ENCODE results near the gene IPO9.

IPO9 gene

GRCh38 chr1:201828820-201829774, at the start of gene IPO9:
IPO9 (plus strand) TSS chr1:201829157; CDS start chr1:201829210, 53 bp downstream.
- Histone ChIP-seq H3K36me3 (ENCODE audit: control insufficient read depth, insufficient read depth, low read length) (no peaks in the 10 kb centered on the region), H3K4me3 (ENCODE audit: low read length) (peak within 1 kb of the TSS; percentile 97), H3K9me3 (ENCODE audit: control insufficient read depth, insufficient read depth, low read length) (no peaks in the 10 kb centered on the region), H3K27ac (ENCODE audit: low read length) (no peak within 1 kb of the TSS), H3K27me3 (ENCODE audit: control insufficient read depth, insufficient read depth, low read length) (no peaks in the 10 kb centered on the region), H3K4me1 (ENCODE audit: control insufficient read depth, insufficient read depth, low read length) (peaks cover 2% of the 10 kb centered on the region; the same call in 1 of the 2 replicates)
- peak; percentile 86 for DNase-seq (ENCODE audit: low read depth, low spot score)
- no CpG with 5 or more reads among the region's 58 CpGs for WGBS (ENCODE audit: insufficient coverage, insufficient read length)

GRCh38 chr1:201779351-201779880, 49.5 kb upstream of the IPO9 start:
- Histone ChIP-seq H3K4me1 (ENCODE audit: control insufficient read depth, insufficient read depth, low read length) (no peaks in the 10 kb centered on the region), H3K27me3 (ENCODE audit: control insufficient read depth, insufficient read depth, low read length) (no peaks in the 10 kb centered on the region), H3K4me3 (ENCODE audit: low read length) (no peak overlapping the region), H3K36me3 (ENCODE audit: control insufficient read depth, insufficient read depth, low read length) (peaks cover 12% of the 10 kb centered on the region; the same call in 1 of the 2 replicates), H3K27ac (ENCODE audit: low read length) (no peak overlapping the region), H3K9me3 (ENCODE audit: control insufficient read depth, insufficient read depth, low read length) (no peaks in the 10 kb centered on the region)
- DNase-seq (ENCODE audit: low read depth, low spot score) = no peak
- no CpG with 5 or more reads among the region's 6 CpGs for WGBS (ENCODE audit: insufficient coverage, insufficient read length)

DNA sequence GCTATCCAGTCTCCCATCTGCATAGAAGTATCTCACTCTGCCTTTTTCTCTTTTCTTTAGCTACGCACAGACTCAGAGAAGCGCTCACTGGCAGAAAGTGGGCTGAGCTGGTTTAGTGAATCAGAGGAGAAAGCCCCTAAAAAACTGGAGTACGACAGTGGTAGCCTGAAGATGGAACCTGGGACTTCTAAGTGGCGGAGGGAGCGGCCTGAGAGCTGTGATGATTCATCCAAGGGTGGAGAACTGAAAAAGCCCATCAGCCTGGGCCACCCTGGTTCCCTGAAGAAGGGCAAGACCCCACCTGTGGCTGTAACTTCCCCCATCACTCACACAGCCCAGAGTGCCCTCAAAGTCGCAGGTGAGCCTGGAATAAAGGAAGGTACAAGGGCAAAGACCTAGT, 48.0 kb upstream of the IPO9 start:
- DNase-seq (ENCODE audit: low read depth, low spot score) = no peak
- no peaks in the 10 kb centered on the region for H3K4me1 ChIP-seq (ENCODE audit: control insufficient read depth, insufficient read depth, low read length)
- no peaks in the 10 kb centered on the region for H3K27me3 ChIP-seq (ENCODE audit: control insufficient read depth, insufficient read depth, low read length)
- no peaks in the 10 kb centered on the region for H3K9me3 ChIP-seq (ENCODE audit: control insufficient read depth, insufficient read depth, low read length)
- no CpG with 5 or more reads among the region's 6 CpGs for WGBS (ENCODE audit: insufficient coverage, insufficient read length)
- no peak overlapping the region for H3K4me3 ChIP-seq (ENCODE audit: low read length)
- no peak overlapping the region for H3K27ac ChIP-seq (ENCODE audit: low read length)
- H3K36me3 ChIP-seq (ENCODE audit: control insufficient read depth, insufficient read depth, low read length) = peaks cover 12% of the 10 kb centered on the region; the same call in 1 of the 2 replicates

DNA sequence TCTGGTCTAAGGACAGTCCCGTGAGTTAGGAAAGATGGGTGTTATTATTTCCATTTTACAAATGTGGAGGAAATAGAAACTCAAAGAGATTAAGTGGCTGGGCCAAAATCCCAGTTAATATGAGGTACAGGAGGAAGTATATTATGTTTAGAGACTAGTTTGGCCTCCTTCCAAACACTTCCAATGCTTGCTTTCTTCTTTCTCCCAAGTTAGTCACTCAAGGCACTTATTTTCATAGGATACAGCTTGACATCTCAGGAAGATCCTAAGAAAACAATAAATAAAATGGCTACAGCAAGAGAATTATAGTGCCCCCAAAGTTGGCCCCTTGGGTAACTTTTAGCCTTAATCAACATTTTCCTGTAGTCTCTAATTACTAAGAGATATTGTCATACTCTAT, 47.5 kb upstream of the IPO9 start:
- peaks cover 12% of the 10 kb centered on the region; the same call in 1 of the 2 replicates for H3K36me3 ChIP-seq (ENCODE audit: control insufficient read depth, insufficient read depth, low read length)
- no peak overlapping the region for H3K4me3 ChIP-seq (ENCODE audit: low read length)
- no peak for DNase-seq (ENCODE audit: low read depth, low spot score)
- no peaks in the 10 kb centered on the region for H3K4me1 ChIP-seq (ENCODE audit: control insufficient read depth, insufficient read depth, low read length)
- H3K27ac ChIP-seq (ENCODE audit: low read length) = no peak overlapping the region
- no peaks in the 10 kb centered on the region for H3K9me3 ChIP-seq (ENCODE audit: control insufficient read depth, insufficient read depth, low read length)
- WGBS (ENCODE audit: insufficient coverage, insufficient read length) = no CpG with 5 or more reads among the region's 1 CpG
- no peaks in the 10 kb centered on the region for H3K27me3 ChIP-seq (ENCODE audit: control insufficient read depth, insufficient read depth, low read length)

- H3K9me3 ChIP-seq (ENCODE audit: control insufficient read depth, insufficient read depth, low read length) = no peaks in the 10 kb centered on the region
- H3K4me1 ChIP-seq (ENCODE audit: control insufficient read depth, insufficient read depth, low read length) = no peaks in the 10 kb centered on the region
- H3K36me3 ChIP-seq (ENCODE audit: control insufficient read depth, insufficient read depth, low read length) = peaks cover 15% of the 10 kb centered on the region; the same call in 1 of the 2 replicates
- no CpG with 5 or more reads among the region's 12 CpGs for WGBS (ENCODE audit: insufficient coverage, insufficient read length)
- no peak for DNase-seq (ENCODE audit: low read depth, low spot score)
- no peak overlapping the region for H3K27ac ChIP-seq (ENCODE audit: low read length)
- no peak overlapping the region for H3K4me3 ChIP-seq (ENCODE audit: low read length)
- H3K27me3 ChIP-seq (ENCODE audit: control insufficient read depth, insufficient read depth, low read length) = no peaks in the 10 kb centered on the region
These were observed 46.6 kb upstream of the IPO9 start for GRCh38 chr1:201782353-201782752.

- DNase-seq (ENCODE audit: low read depth, low spot score) = no peak
- no peaks in the 10 kb centered on the region for H3K4me1 ChIP-seq (ENCODE audit: control insufficient read depth, insufficient read depth, low read length)
- no peaks in the 10 kb centered on the region for H3K9me3 ChIP-seq (ENCODE audit: control insufficient read depth, insufficient read depth, low read length)
- H3K27ac ChIP-seq (ENCODE audit: low read length) = no peak overlapping the region
- no peaks in the 10 kb centered on the region for H3K27me3 ChIP-seq (ENCODE audit: control insufficient read depth, insufficient read depth, low read length)
- peaks cover 16% of the 10 kb centered on the region; the same call in 1 of the 2 replicates for H3K36me3 ChIP-seq (ENCODE audit: control insufficient read depth, insufficient read depth, low read length)
- WGBS (ENCODE audit: insufficient coverage, insufficient read length) = no CpG with 5 or more reads among the region's 2 CpGs
- H3K4me3 ChIP-seq (ENCODE audit: low read length) = no peak overlapping the region
These were observed 45.9 kb upstream of the IPO9 start for GRCh38 chr1:201783058-201783457.

- WGBS (ENCODE audit: insufficient coverage, insufficient read length) = no CpG with 5 or more reads among the region's 6 CpGs
- no peaks in the 10 kb centered on the region for H3K4me1 ChIP-seq (ENCODE audit: control insufficient read depth, insufficient read depth, low read length)
- H3K4me3 ChIP-seq (ENCODE audit: low read length) = no peak overlapping the region
- DNase-seq (ENCODE audit: low read depth, low spot score) = no peak
- peaks cover 21% of the 10 kb centered on the region for H3K36me3 ChIP-seq (ENCODE audit: control insufficient read depth, insufficient read depth, low read length)
- no peaks in the 10 kb centered on the region for H3K27me3 ChIP-seq (ENCODE audit: control insufficient read depth, insufficient read depth, low read length)
- H3K27ac ChIP-seq (ENCODE audit: low read length) = no peak overlapping the region
- H3K9me3 ChIP-seq (ENCODE audit: control insufficient read depth, insufficient read depth, low read length) = no peaks in the 10 kb centered on the region
These were observed 45.4 kb upstream of the IPO9 start for GRCh38 chr1:201783572-201783971.

GRCh38 chr1:201785291-201785690, 43.7 kb upstream of the IPO9 start:
- Histone ChIP-seq H3K4me3 (ENCODE audit: low read length) (no peak overlapping the region), H3K27me3 (ENCODE audit: control insufficient read depth, insufficient read depth, low read length) (no peaks in the 10 kb centered on the region), H3K9me3 (ENCODE audit: control insufficient read depth, insufficient read depth, low read length) (no peaks in the 10 kb centered on the region), H3K27ac (ENCODE audit: low read length) (no peak overlapping the region), H3K4me1 (ENCODE audit: control insufficient read depth, insufficient read depth, low read length) (no peaks in the 10 kb centered on the region), H3K36me3 (ENCODE audit: control insufficient read depth, insufficient read depth, low read length) (peaks cover 23% of the 10 kb centered on the region)
- no peak for DNase-seq (ENCODE audit: low read depth, low spot score)
- no CpG with 5 or more reads among the region's 2 CpGs for WGBS (ENCODE audit: insufficient coverage, insufficient read length)

GRCh38 chr1:201786824-201787223, 42.1 kb upstream of the IPO9 start:
- no peak for DNase-seq (ENCODE audit: low read depth, low spot score)
- Histone ChIP-seq H3K27me3 (ENCODE audit: control insufficient read depth, insufficient read depth, low read length) (no peaks in the 10 kb centered on the region), H3K4me1 (ENCODE audit: control insufficient read depth, insufficient read depth, low read length) (no peaks in the 10 kb centered on the region), H3K9me3 (ENCODE audit: control insufficient read depth, insufficient read depth, low read length) (no peaks in the 10 kb centered on the region), H3K27ac (ENCODE audit: low read length) (no peak overlapping the region), H3K36me3 (ENCODE audit: control insufficient read depth, insufficient read depth, low read length) (peaks cover 30% of the 10 kb centered on the region), H3K4me3 (ENCODE audit: low read length) (no peak overlapping the region)
- no CpG with 5 or more reads among the region's 5 CpGs for whole genome bisulfite sequencing (ENCODE audit: insufficient coverage, insufficient read length)

GRCh38 chr1:201788296-201788695, 40.7 kb upstream of the IPO9 start:
- Histone ChIP-seq H3K9me3 (ENCODE audit: control insufficient read depth, insufficient read depth, low read length) (no peaks in the 10 kb centered on the region), H3K27me3 (ENCODE audit: control insufficient read depth, insufficient read depth, low read length) (no peaks in the 10 kb centered on the region), H3K4me1 (ENCODE audit: control insufficient read depth, insufficient read depth, low read length) (no peaks in the 10 kb centered on the region), H3K27ac (ENCODE audit: low read length) (no peak overlapping the region), H3K36me3 (ENCODE audit: control insufficient read depth, insufficient read depth, low read length) (peaks cover 20% of the 10 kb centered on the region), H3K4me3 (ENCODE audit: low read length) (no peak overlapping the region)
- no CpG with 5 or more reads among the region's 18 CpGs for whole genome bisulfite sequencing (ENCODE audit: insufficient coverage, insufficient read length)
- DNase-seq (ENCODE audit: low read depth, low spot score) = no peak

Measured in iPS DF 6.9 (cell line).